Keratinocyte (primary cell): ENCODE results near the gene JPT2.

ENCODE experiments used
- CTCF ChIP-seq, 3 experiments: IDR thresholded peaks in 1 of 3; conservative IDR thresholded peaks in 1 of 3; optimal IDR thresholded peaks in 1 of 3; 2 replicates in 2 of 3; 3 replicates in 1 of 3; pipeline versions ENCODE3 to v1.5.1; 2011; ENCODE audit warnings: low read length in 3 of 3, mild to moderate bottlenecking in 3 of 3, moderate library complexity in 2 of 3, control low read depth in 1 of 3, inconsistent platforms in 1 of 3; ENCODE audit not compliant: insufficient read depth in 2 of 3; ENCODE audit errors: extremely low read depth in 1 of 3
- EZH2 ChIP-seq: IDR thresholded peaks from one replicate; pipeline ENCODE4 v1.6.1; 2012; ENCODE audit warnings: inconsistent platforms, mild to moderate bottlenecking, low read length, moderate library complexity

- no peak for TF ChIP-seq CTCF (optimal IDR thresholded peaks at IDR 0.05 in 1 of 3, IDR thresholded peaks at IDR 0.05 in 1 of 3, conservative IDR thresholded peaks at IDR 0.05 in 1 of 3; ENCODE audit: extremely low read depth in 1 of 3, insufficient read depth in 2 of 3, low read length in 3 of 3)
- no peak for TF ChIP-seq EZH2
Observed at GRCh38 chr16:1740234-1740633, 62.2 kb downstream of the JPT2 start.
